NCI-H128 (cell line): Measurements from ENCODE around the gene ARHGAP18.
"Not testable (repeated sequence)": the region's sequence is repeated elsewhere in the genome, so short reads cannot be mapped to it uniquely, and the experiment has no call there.

Experiments used
- DNase-seq: peaks from one replicate; lab custom pipeline; 2025; ENCODE audit not compliant: unreplicated experiment; lab: John Stamatoyannopoulos, UW

Gene ARHGAP18

GRCh38 chr6:129597023-129597713 lies 112.8 kb downstream of the ARHGAP18 start:
- DNase-seq, result no peak

GRCh38 chr6:129596522-129596921 lies 113.5 kb downstream of the ARHGAP18 start:
- no peak for DNase-seq

- no peak for DNase-seq
These were observed 116.8 kb downstream of the ARHGAP18 start for GRCh38 chr6:129593233-129593564.

GRCh38 chr6:129592516-129593232 lies 117.3 kb downstream of the ARHGAP18 start:
- no peak for DNase-seq

GRCh38 chr6:129590408-129591022 lies 119.5 kb downstream of the ARHGAP18 start:
- no peak for DNase-seq

GRCh38 chr6:129586815-129587214 lies 123.2 kb downstream of the ARHGAP18 start:
- DNase-seq, result no peak

- DNase-seq, result no peak
These were observed 126.1 kb downstream of the ARHGAP18 start for GRCh38 chr6:129583866-129584265.

- DNase-seq, result no peak
These were observed 131.7 kb downstream of the ARHGAP18 start for GRCh38 chr6:129578315-129578714.

- DNase-seq, result no peak
These were observed 132.3 kb downstream of the ARHGAP18 start for GRCh38 chr6:129577691-129578090.

GRCh38 chr6:129576456-129576855 lies 133.5 kb downstream of the ARHGAP18 start:
- no peak for DNase-seq

GRCh38 chr6:129575378-129576118 lies 134.4 kb downstream of the ARHGAP18 start:
- DNase-seq, result no peak

GRCh38 chr6:129574605-129575004 lies 135.4 kb downstream of the ARHGAP18 start:
- not testable (repeated sequence) for DNase-seq

- not testable (repeated sequence) for DNase-seq
These were observed 139.0 kb downstream of the ARHGAP18 start for GRCh38 chr6:129570929-129571328.

GRCh38 chr6:129568015-129568414 lies 142.0 kb downstream of the ARHGAP18 start:
- DNase-seq, result no peak

- DNase-seq, result no peak
These were observed 142.6 kb downstream of the ARHGAP18 start for GRCh38 chr6:129567374-129567773.

GRCh38 chr6:129565811-129566210 lies 144.2 kb downstream of the ARHGAP18 start:
- no peak for DNase-seq

- DNase-seq, result no peak
These were observed 144.6 kb downstream of the ARHGAP18 start for GRCh38 chr6:129565366-129565765.

- no peak for DNase-seq
These were observed 151.7 kb downstream of the ARHGAP18 start for GRCh38 chr6:129558248-129558647.

- no peak for DNase-seq
These were observed 154.7 kb downstream of the ARHGAP18 start for GRCh38 chr6:129555206-129555832.

GRCh38 chr6:129552413-129552812 lies 157.6 kb downstream of the ARHGAP18 start:
- no peak for DNase-seq

GRCh38 chr6:129551486-129551885 lies 158.5 kb downstream of the ARHGAP18 start:
- no peak for DNase-seq
